LNCAP (cell line): Measurements from ENCODE around the gene ZSCAN26.

ENCODE experiments used
- TF ChIP-seq, protein P1 (sequence below): fragments of 450-650 bp; IDR thresholded peaks from 2 replicates; pipeline ENCODE4 v1.5.1; 2017; ENCODE audit warnings: mild to moderate bottlenecking

The ZSCAN26 gene

DNA sequence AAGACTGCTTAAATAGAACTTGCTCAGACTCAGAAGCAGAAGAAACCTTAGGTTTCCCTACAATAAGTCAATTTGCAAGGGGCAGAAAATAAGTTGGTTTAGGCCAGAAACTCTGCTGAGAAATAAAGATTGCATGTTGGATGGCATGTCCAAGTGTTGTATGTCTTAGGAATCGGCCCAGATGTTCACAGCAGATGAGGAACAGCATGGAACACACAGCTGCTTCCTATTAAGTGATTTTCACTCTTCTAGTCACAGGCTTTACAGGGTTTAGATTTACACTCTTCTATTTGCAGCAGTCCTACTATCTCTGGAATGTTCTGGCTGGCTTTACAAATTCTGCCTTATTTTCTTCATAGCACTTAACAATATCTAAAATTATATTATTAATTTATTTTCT, 18.0 kb upstream of the ZSCAN26 start:
- TF ChIP-seq, protein P1, sequence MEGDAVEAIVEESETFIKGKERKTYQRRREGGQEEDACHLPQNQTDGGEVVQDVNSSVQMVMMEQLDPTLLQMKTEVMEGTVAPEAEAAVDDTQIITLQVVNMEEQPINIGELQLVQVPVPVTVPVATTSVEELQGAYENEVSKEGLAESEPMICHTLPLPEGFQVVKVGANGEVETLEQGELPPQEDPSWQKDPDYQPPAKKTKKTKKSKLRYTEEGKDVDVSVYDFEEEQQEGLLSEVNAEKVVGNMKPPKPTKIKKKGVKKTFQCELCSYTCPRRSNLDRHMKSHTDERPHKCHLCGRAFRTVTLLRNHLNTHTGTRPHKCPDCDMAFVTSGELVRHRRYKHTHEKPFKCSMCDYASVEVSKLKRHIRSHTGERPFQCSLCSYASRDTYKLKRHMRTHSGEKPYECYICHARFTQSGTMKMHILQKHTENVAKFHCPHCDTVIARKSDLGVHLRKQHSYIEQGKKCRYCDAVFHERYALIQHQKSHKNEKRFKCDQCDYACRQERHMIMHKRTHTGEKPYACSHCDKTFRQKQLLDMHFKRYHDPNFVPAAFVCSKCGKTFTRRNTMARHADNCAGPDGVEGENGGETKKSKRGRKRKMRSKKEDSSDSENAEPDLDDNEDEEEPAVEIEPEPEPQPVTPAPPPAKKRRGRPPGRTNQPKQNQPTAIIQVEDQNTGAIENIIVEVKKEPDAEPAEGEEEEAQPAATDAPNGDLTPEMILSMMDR: no peak

- TF ChIP-seq, protein P1: no peak
Measured at GRCh38 chr6:28250747-28251146, 16.2 kb upstream of the ZSCAN26 start.

DNA sequence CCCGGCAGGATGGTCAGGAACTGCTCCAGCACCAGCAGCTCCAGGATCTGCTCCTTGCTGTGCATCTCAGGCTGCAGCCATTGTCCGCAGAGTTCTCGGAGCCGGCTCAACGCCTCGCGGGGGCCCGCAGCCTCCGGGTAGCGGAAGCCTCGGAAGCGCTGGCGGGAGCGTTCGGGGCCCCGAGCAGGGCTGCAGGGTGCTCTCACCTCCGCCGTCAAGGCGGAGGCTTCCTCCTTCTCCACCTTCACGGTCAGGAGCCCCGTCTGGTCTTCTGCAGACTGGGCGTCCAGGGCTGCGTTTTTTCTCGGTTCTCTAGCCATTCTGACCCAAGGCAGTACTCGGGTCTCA, 15.3 kb upstream of the ZSCAN26 start:
- TF ChIP-seq, protein P1: no peak

DNA sequence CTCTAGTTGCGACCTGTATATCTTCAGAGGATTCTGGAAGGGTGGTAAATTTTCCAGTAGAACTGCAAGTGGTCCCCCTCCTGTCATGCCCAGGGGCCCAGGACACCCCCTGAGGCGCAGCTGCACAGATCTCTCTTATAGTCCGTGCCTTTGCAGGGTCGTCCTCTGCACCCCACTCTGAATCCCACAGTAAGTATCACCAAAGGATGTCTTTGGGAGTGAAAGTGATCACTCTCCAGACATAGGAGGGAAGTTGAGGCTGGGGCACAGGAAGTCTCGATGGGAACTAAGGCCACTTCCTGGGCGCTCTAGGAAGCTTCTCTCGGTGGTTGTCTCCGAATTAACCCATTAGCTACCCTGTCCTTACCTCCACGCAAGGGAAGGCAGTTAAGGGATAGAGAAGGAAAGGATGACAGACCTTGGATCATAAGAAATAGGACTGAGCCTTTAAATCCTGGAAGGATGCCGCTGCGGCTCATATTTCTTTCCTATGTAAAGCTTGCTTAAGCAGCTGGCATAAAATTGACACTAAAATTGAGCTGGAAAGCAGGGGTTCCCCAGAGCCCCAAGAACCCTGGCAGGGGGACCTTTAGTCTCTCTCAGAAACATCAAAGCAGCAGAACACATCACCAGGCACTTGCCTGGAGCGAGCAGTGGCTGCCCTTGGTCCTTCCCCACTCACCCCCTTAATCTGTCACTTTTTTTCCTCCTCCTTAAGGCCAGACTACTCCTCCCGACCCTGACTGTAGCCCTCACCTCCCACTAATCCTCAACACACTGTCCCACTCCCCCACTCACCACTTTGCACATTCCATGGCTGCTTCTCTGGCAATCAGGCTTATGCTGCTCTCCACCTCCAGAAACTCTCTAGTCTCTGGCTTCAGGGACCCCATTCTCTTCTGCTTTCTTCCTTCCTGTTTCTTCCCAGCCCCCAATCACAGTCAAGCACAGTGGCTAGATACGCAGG, 14.7 kb upstream of the ZSCAN26 start, which contains the start of gene ZKSCAN4:
ZKSCAN4 (minus strand) TSS at position 261 of the 967 bp plus-strand sequence. CDS start 289 bp downstream, outside the sequence.
- TF ChIP-seq, protein P1: no peak

- TF ChIP-seq, protein P1: no peak
Measured at GRCh38 chr6:28254121-28254519, 12.8 kb upstream of the ZSCAN26 start.

GRCh38 chr6:28257042-28257441, 9.9 kb upstream of the ZSCAN26 start:
- TF ChIP-seq, protein P1: no peak

DNA sequence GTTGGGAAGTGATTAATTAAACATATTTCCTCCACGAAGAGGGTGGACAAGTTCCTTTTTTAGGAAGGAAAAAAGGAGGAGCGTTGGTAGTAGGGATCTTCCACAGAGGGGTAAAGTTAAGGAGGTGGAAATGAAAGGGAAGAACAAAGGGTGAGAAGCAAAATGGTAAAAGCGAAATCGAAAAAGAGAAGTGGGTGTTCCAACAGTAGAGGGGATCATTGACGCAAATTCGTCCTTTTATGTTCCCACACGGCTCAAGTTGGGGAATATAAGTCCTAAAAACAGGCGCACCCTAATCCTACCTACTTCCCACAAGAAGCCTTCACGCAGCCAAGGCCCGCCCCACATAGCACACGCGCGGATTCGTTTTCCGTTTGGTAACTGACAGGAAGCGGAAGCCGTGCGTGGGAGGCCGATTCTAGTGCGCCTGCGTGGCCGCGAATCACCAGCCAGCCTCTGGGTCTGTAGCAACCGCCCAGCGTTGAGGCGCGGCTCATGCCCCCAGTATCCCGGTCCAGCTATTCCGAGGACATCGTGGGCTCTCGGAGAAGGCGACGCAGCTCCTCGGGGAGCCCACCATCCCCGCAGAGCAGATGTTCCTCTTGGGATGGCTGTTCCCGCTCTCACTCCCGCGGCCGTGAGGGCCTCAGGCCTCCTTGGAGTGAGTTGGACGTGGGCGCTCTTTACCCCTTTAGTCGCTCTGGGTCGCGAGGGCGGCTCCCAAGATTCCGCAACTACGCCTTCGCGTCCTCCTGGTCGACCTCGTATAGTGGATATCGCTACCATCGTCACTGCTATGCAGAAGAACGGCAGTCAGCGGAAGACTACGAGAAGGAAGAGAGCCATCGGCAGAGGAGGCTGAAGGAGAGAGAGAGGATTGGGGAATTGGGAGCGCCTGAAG, 7.8 kb upstream of the ZSCAN26 start, which contains the start of gene NKAPL:
NKAPL (plus strand) TSS at position 421 of the 901 bp plus-strand sequence; CDS start at position 496, 75 bp downstream.
- TF ChIP-seq, protein P1: no peak
